Measurements from ENCODE around the gene NDUFS6. TPM values are rescaled to one million over a fixed set of nuclear protein-coding genes. Genes with fewer than 3 reads are reported as not detected.

Gene NDUFS6
- total and polyA plus RNA-seq, 2 of the 8 experiments (the other 6 are each of a cell fraction or from before 2014, with no cell fraction given), result 72.7 to 191 TPM

GRCh38 chr5:1778138-1779020 is 22.8 kb upstream of the NDUFS6 start:
- CTCF ChIA-PET (ENCODE audit: partially characterized antibody), result interaction anchor here (1.0 to 2.9 kb wide), 3 partner anchors 14 to 41 kb away, joined by 3 to 18 read pairs (median 3); no protein-coding TSS in a partner anchor
- H2BK12ac ChIP-seq (ENCODE audit: low read depth, low read length), result no peak overlapping the region
- H3K4ac ChIP-seq (replicated peaks; ENCODE audit: insufficient read length, low read depth, low read length), result no peak overlapping the region
- no peak overlapping the region for H2BK15ac ChIP-seq (ENCODE audit: low read length)
- no peak overlapping the region for H3K9ac ChIP-seq (replicated peaks in 1 of 4; ENCODE audit: extremely low read depth in 1 of 4, low read depth in 3 of 4, low read length in 3 of 4)
- no peaks in the 10 kb centered on the region for H3K79me2 ChIP-seq (ENCODE audit: control insufficient read depth in 1 of 2, insufficient read depth in 2 of 2, low read length in 2 of 2)
- no peaks in the 10 kb centered on the region for H3K36me3 ChIP-seq (ENCODE audit: control insufficient read depth in 2 of 4, insufficient read depth in 4 of 4, low read length in 3 of 4)
- no peak overlapping the region for H3K4me3 ChIP-seq (ENCODE audit: extremely low read depth in 1 of 4, insufficient read depth in 2 of 4, low read depth in 3 of 4, low read length in 4 of 4)
- H3K23me2 ChIP-seq (ENCODE audit: low read depth, low read length), result no peaks in the 10 kb centered on the region
- FAIRE-seq, result no peak
- no peaks in the 10 kb centered on the region for H3K27me3 ChIP-seq (replicated peaks in 1 of 4; ENCODE audit: control insufficient read depth in 3 of 4, extremely low read depth in 1 of 4, insufficient read depth in 3 of 4, low read length in 3 of 4)
- H3K9me3 ChIP-seq (ENCODE audit: insufficient read depth in 2 of 2, low read depth in 1 of 2, low read length in 1 of 2), result no peaks in the 10 kb centered on the region
- no peak overlapping the region for H2BK20ac ChIP-seq (ENCODE audit: low read length)
- H2AK5ac ChIP-seq (ENCODE audit: low read depth, low read length), result no peak overlapping the region
- no peak overlapping the region for H3K23ac ChIP-seq (ENCODE audit: insufficient read length)
- H4K5ac ChIP-seq (ENCODE audit: insufficient read length, low read depth, low read length), result no peak overlapping the region
- H4K8ac ChIP-seq (ENCODE audit: extremely low read depth, insufficient read depth, low read length), result no peak overlapping the region
- peaks cover 0 to 3% of the 10 kb centered on the region in 2 experiments for H4K20me1 ChIP-seq (replicated peaks in 1 of 2; ENCODE audit: control insufficient read depth in 1 of 2, insufficient read depth in 2 of 2, low read length in 2 of 2)
- no peak overlapping the region for H2BK120ac ChIP-seq (replicated peaks; ENCODE audit: low read depth, low read length)
- no peaks in the 10 kb centered on the region for H3K79me1 ChIP-seq (ENCODE audit: low read depth, low read length)
- H2BK5ac ChIP-seq (ENCODE audit: low read depth, low read length), result no peak overlapping the region
- H3K18ac ChIP-seq (ENCODE audit: extremely low read depth, low read length), result no peak overlapping the region
- H3K27ac ChIP-seq (ENCODE audit: low read depth, low read length), result no peak overlapping the region
- H3K14ac ChIP-seq (ENCODE audit: insufficient read length), result no peak overlapping the region
- no peak overlapping the region for H2AFZ ChIP-seq (ENCODE audit: low read length)
- no peak for DNase-seq (ENCODE audit: low read depth in 1 of 2, low spot score in 2 of 2)
- no peak overlapping the region for H3K4me2 ChIP-seq (ENCODE audit: insufficient read depth in 1 of 2, low read depth in 2 of 2, low read length in 2 of 2)
- no peaks in the 10 kb centered on the region for H3K4me1 ChIP-seq (replicated peaks in 1 of 4; ENCODE audit: control insufficient read depth in 3 of 4, insufficient read depth in 4 of 4, low read length in 3 of 4)
- H4K91ac ChIP-seq (replicated peaks; ENCODE audit: insufficient read length, low read length), result no peak overlapping the region
- H3K56ac ChIP-seq (replicated peaks; ENCODE audit: insufficient read length, low read depth, low read length), result no peak overlapping the region
- POLR2A ChIA-PET (ENCODE audit: partially characterized antibody), result interaction anchor here (1.5 kb wide), 1 partner anchor 11 kb away, joined by 3 read pairs; no protein-coding TSS in a partner anchor
- WGBS, 2 experiments (ENCODE audit: extremely low coverage in 1 of 2, insufficient coverage in 1 of 2, insufficient read length in 1 of 2, insufficient replicate concordance in 2 of 2, low coverage in 1 of 2, low lambda C conversion rate in 2 of 2, missing lambda C conversion rate in 1 of 2), result 84% methylated on average over 19 of the region's 19 CpGs; no CpG with 5 or more reads in 1 of the 2 experiments
- TF ChIP-seq HDAC2 (IDR thresholded peaks at IDR 0.05; ENCODE audit: borderline replicate concordance in 1 of 2, low read depth in 2 of 2, low read length in 2 of 2) (no peak), TCF12 (IDR thresholded peaks at IDR 0.05; ENCODE audit: low read depth, low read length) (no peak), TAF1 (IDR thresholded peaks at IDR 0.05; ENCODE audit: low read depth, low read length) (no peak), SRF (IDR thresholded peaks at IDR 0.05; ENCODE audit: low read depth, low read length) (no peak), E2F6 (IDR thresholded peaks at IDR 0.05) (no peak), CHD1 (IDR thresholded peaks at IDR 0.05; ENCODE audit: low read depth, low read length) (no peak), EGR1 (IDR thresholded peaks at IDR 0.05; ENCODE audit: borderline replicate concordance, low read depth, low read length) (no peak), SP4 (IDR thresholded peaks at IDR 0.05; ENCODE audit: low read length) (no peak), POLR2AphosphoS5 (IDR thresholded peaks at IDR 0.05; ENCODE audit: low read depth, low read length) (no peak), SIN3A (conservative IDR thresholded peaks at IDR 0.05 in 1 of 2, IDR thresholded peaks at IDR 0.05 in 1 of 2; ENCODE audit: low read depth in 1 of 2, low read length in 2 of 2) (no peak), PHF8 (conservative IDR thresholded peaks at IDR 0.05; ENCODE audit: low read depth, low read length) (no peak), KDM5A (IDR thresholded peaks at IDR 0.05; ENCODE audit: low read length) (no peak)
